ENCODE data around the gene KIAA1191.

The KIAA1191 gene

GRCh38 chr5:176365351-176366231 lies 4.0 kb upstream of the KIAA1191 start, which contains the start of gene ARL10:
ARL10 (plus strand) TSS chr5:176365487; CDS start chr5:176365564, 77 bp downstream.
- peaks cover 59% of the 10 kb centered on the region for H3K27me3 ChIP-seq (ENCODE audit: control insufficient read depth, insufficient read depth, low read length, poor library complexity, severe bottlenecking)
- H3K4me3 ChIP-seq (ENCODE audit: insufficient read depth, low read depth, low read length) = peak within 1 kb of the TSS; percentile 70
- H3K4me1 ChIP-seq (ENCODE audit: control insufficient read depth, insufficient read depth, low read length) = no peaks in the 10 kb centered on the region
- peaks cover 6% of the 10 kb centered on the region for H3K36me3 ChIP-seq (ENCODE audit: control insufficient read depth, insufficient read depth, low read length)
- no peaks in the 10 kb centered on the region for H3K9me3 ChIP-seq (ENCODE audit: control insufficient read depth, low read length)
- WGBS, 2 experiments = 0% methylated on average over 108 of the region's 108 CpGs
- no peak within 1 kb of the TSS for H3K27ac ChIP-seq (ENCODE audit: insufficient read depth, low read depth, low read length, poor library complexity, severe bottlenecking)

GRCh38 chr5:176364765-176365350 lies 3.3 kb upstream of the KIAA1191 start:
- WGBS, 2 experiments = 41% methylated on average over 27 to 28 of the region's 28 CpGs
- no peaks in the 10 kb centered on the region for H3K9me3 ChIP-seq (ENCODE audit: control insufficient read depth, low read length)
- peaks cover 59% of the 10 kb centered on the region for H3K27me3 ChIP-seq (ENCODE audit: control insufficient read depth, insufficient read depth, low read length, poor library complexity, severe bottlenecking)
- H3K27ac ChIP-seq (ENCODE audit: insufficient read depth, low read depth, low read length, poor library complexity, severe bottlenecking) = no peak overlapping the region
- no peaks in the 10 kb centered on the region for H3K4me1 ChIP-seq (ENCODE audit: control insufficient read depth, insufficient read depth, low read length)
- H3K4me3 ChIP-seq (ENCODE audit: insufficient read depth, low read depth, low read length) = peak overlapping the region; percentile 70
- H3K36me3 ChIP-seq (ENCODE audit: control insufficient read depth, insufficient read depth, low read length) = peaks cover 6% of the 10 kb centered on the region

- H3K4me3 ChIP-seq (ENCODE audit: insufficient read depth, low read depth, low read length) = peak overlapping the region; percentile 99
- no peaks in the 10 kb centered on the region for H3K4me1 ChIP-seq (ENCODE audit: control insufficient read depth, insufficient read depth, low read length)
- no peaks in the 10 kb centered on the region for H3K9me3 ChIP-seq (ENCODE audit: control insufficient read depth, low read length)
- H3K36me3 ChIP-seq (ENCODE audit: control insufficient read depth, insufficient read depth, low read length) = peaks cover 7% of the 10 kb centered on the region
- H3K27ac ChIP-seq (ENCODE audit: insufficient read depth, low read depth, low read length, poor library complexity, severe bottlenecking) = no peak overlapping the region
- H3K27me3 ChIP-seq (ENCODE audit: control insufficient read depth, insufficient read depth, low read length, poor library complexity, severe bottlenecking) = peaks cover 55% of the 10 kb centered on the region
- 51 to 54% methylated on average over 8 of the region's 8 CpGs for WGBS, 2 experiments
These were observed 598 bp upstream of the KIAA1191 start for GRCh38 chr5:176362233-176362490.

- H3K9me3 ChIP-seq (ENCODE audit: control insufficient read depth, low read length) = no peaks in the 10 kb centered on the region
- peaks cover 44% of the 10 kb centered on the region for H3K27me3 ChIP-seq (ENCODE audit: control insufficient read depth, insufficient read depth, low read length, poor library complexity, severe bottlenecking)
- H3K4me3 ChIP-seq (ENCODE audit: insufficient read depth, low read depth, low read length) = peak overlapping the region; percentile 99
- WGBS, 2 experiments = 3 to 4% methylated on average over 24 to 27 of the region's 27 CpGs
- H3K4me1 ChIP-seq (ENCODE audit: control insufficient read depth, insufficient read depth, low read length) = no peaks in the 10 kb centered on the region
- peak overlapping the region; percentile 72 for H3K27ac ChIP-seq (ENCODE audit: insufficient read depth, low read depth, low read length, poor library complexity, severe bottlenecking)
- peaks cover 7% of the 10 kb centered on the region for H3K36me3 ChIP-seq (ENCODE audit: control insufficient read depth, insufficient read depth, low read length)
These were observed 599 bp downstream of the KIAA1191 start for GRCh38 chr5:176360894-176361436.

GRCh38 chr5:176359658-176360057 lies 1.9 kb downstream of the KIAA1191 start:
- Histone ChIP-seq H3K4me1 (ENCODE audit: control insufficient read depth, insufficient read depth, low read length) (no peaks in the 10 kb centered on the region), H3K4me3 (ENCODE audit: insufficient read depth, low read depth, low read length) (no peak overlapping the region), H3K9me3 (ENCODE audit: control insufficient read depth, low read length) (no peaks in the 10 kb centered on the region), H3K27me3 (ENCODE audit: control insufficient read depth, insufficient read depth, low read length, poor library complexity, severe bottlenecking) (peaks cover 30% of the 10 kb centered on the region), H3K27ac (ENCODE audit: insufficient read depth, low read depth, low read length, poor library complexity, severe bottlenecking) (no peak overlapping the region), H3K36me3 (ENCODE audit: control insufficient read depth, insufficient read depth, low read length) (peaks cover 7% of the 10 kb centered on the region)
- 86 to 97% methylated on average over 4 of the region's 4 CpGs for whole genome bisulfite sequencing, 2 experiments

GRCh38 chr5:176356179-176356566 lies 5.4 kb downstream of the KIAA1191 start:
- no peaks in the 10 kb centered on the region for H3K27me3 ChIP-seq (ENCODE audit: control insufficient read depth, insufficient read depth, low read length, poor library complexity, severe bottlenecking)
- H3K9me3 ChIP-seq (ENCODE audit: control insufficient read depth, low read length) = no peaks in the 10 kb centered on the region
- H3K4me3 ChIP-seq (ENCODE audit: insufficient read depth, low read depth, low read length) = no peak overlapping the region
- H3K27ac ChIP-seq (ENCODE audit: insufficient read depth, low read depth, low read length, poor library complexity, severe bottlenecking) = no peak overlapping the region
- no peaks in the 10 kb centered on the region for H3K4me1 ChIP-seq (ENCODE audit: control insufficient read depth, insufficient read depth, low read length)
- 90 to 100% methylated on average over 3 of the region's 3 CpGs for WGBS, 2 experiments
- peaks cover 38% of the 10 kb centered on the region for H3K36me3 ChIP-seq (ENCODE audit: control insufficient read depth, insufficient read depth, low read length)

GRCh38 chr5:176355400-176356178 lies 6.0 kb downstream of the KIAA1191 start:
- WGBS, 2 experiments = 93 to 94% methylated on average over 16 of the region's 16 CpGs
- H3K36me3 ChIP-seq (ENCODE audit: control insufficient read depth, insufficient read depth, low read length) = peaks cover 38% of the 10 kb centered on the region

GRCh38 chr5:176353533-176353932 lies 8.0 kb downstream of the KIAA1191 start:
- no peaks in the 10 kb centered on the region for H3K9me3 ChIP-seq (ENCODE audit: control insufficient read depth, low read length)
- no peak overlapping the region for H3K4me3 ChIP-seq (ENCODE audit: insufficient read depth, low read depth, low read length)
- WGBS, 2 experiments = 93 to 95% methylated on average over 4 of the region's 4 CpGs
- H3K27me3 ChIP-seq (ENCODE audit: control insufficient read depth, insufficient read depth, low read length, poor library complexity, severe bottlenecking) = no peaks in the 10 kb centered on the region
- no peak overlapping the region for H3K27ac ChIP-seq (ENCODE audit: insufficient read depth, low read depth, low read length, poor library complexity, severe bottlenecking)
- peaks cover 35% of the 10 kb centered on the region for H3K36me3 ChIP-seq (ENCODE audit: control insufficient read depth, insufficient read depth, low read length)
- H3K4me1 ChIP-seq (ENCODE audit: control insufficient read depth, insufficient read depth, low read length) = no peaks in the 10 kb centered on the region

More at GRCh38 chr5:176355400-176356178, 6.0 kb downstream of the KIAA1191 start:
- Histone ChIP-seq H3K4me1 (ENCODE audit: control insufficient read depth, insufficient read depth, low read length) (no peaks in the 10 kb centered on the region), H3K27ac (ENCODE audit: insufficient read depth, low read depth, low read length, poor library complexity, severe bottlenecking) (no peak overlapping the region), H3K4me3 (ENCODE audit: insufficient read depth, low read depth, low read length) (no peak overlapping the region), H3K9me3 (ENCODE audit: control insufficient read depth, low read length) (no peaks in the 10 kb centered on the region), H3K27me3 (ENCODE audit: control insufficient read depth, insufficient read depth, low read length, poor library complexity, severe bottlenecking) (no peaks in the 10 kb centered on the region)

- Histone ChIP-seq H3K36me3 (ENCODE audit: control insufficient read depth, insufficient read depth, low read length) (peaks cover 48% of the 10 kb centered on the region), H3K9me3 (ENCODE audit: control insufficient read depth, low read length) (no peaks in the 10 kb centered on the region), H3K4me1 (ENCODE audit: control insufficient read depth, insufficient read depth, low read length) (no peaks in the 10 kb centered on the region), H3K27me3 (ENCODE audit: control insufficient read depth, insufficient read depth, low read length, poor library complexity, severe bottlenecking) (no peaks in the 10 kb centered on the region), H3K27ac (ENCODE audit: insufficient read depth, low read depth, low read length, poor library complexity, severe bottlenecking) (no peak overlapping the region), H3K4me3 (ENCODE audit: insufficient read depth, low read depth, low read length) (no peak overlapping the region)
- 93 to 97% methylated on average over 5 of the region's 5 CpGs for WGBS, 2 experiments
These were observed 9.3 kb downstream of the KIAA1191 start for GRCh38 chr5:176352116-176352878.

Data from ectodermal cell (in vitro differentiated cells).